OCI-LY7 (cell line): ENCODE results near the gene EVC.

Experiments used
- EZH2phosphoT487 ChIP-seq: fragments of 200-600 bp; sonication (generic); IDR thresholded peaks from 2 replicates; pipeline ENCODE4 v1.6.1; 2018; ENCODE audit warnings: low read depth, borderline replicate concordance, mild to moderate bottlenecking, mixed run types, antibody characterized with exemption, low read length, moderate library complexity, mixed read lengths
- TF ChIP-seq, protein P1 (sequence below): fragments of 200-600 bp; sonication (generic); conservative IDR thresholded peaks from 2 replicates; pipeline ENCODE4 v1.5.1; 2014; ENCODE audit warnings: mild to moderate bottlenecking, antibody characterized with exemption, low read length, moderate library complexity, mixed read lengths

- TF ChIP-seq, protein P1, sequence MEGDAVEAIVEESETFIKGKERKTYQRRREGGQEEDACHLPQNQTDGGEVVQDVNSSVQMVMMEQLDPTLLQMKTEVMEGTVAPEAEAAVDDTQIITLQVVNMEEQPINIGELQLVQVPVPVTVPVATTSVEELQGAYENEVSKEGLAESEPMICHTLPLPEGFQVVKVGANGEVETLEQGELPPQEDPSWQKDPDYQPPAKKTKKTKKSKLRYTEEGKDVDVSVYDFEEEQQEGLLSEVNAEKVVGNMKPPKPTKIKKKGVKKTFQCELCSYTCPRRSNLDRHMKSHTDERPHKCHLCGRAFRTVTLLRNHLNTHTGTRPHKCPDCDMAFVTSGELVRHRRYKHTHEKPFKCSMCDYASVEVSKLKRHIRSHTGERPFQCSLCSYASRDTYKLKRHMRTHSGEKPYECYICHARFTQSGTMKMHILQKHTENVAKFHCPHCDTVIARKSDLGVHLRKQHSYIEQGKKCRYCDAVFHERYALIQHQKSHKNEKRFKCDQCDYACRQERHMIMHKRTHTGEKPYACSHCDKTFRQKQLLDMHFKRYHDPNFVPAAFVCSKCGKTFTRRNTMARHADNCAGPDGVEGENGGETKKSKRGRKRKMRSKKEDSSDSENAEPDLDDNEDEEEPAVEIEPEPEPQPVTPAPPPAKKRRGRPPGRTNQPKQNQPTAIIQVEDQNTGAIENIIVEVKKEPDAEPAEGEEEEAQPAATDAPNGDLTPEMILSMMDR: no peak
- TF ChIP-seq EZH2phosphoT487: no peak
These were observed 147.2 kb downstream of the EVC start for GRCh38 chr4:5858020-5858769.
